HepG2 (cell line): ENCODE data around the gene MAP3K9. TPM values are rescaled to one million over a fixed set of nuclear protein-coding genes. Genes with fewer than 3 reads are reported as not detected.

Experiments used
- BRD4 ChIP-seq: sonication (generic); formaldehyde crosslinking; IDR thresholded peaks from 2 replicates; pipeline ENCODE4 v1.4.0; 2020; ENCODE audit warnings: missing genetic modification reagents
- CENPT ChIP-seq: sonication (generic); formaldehyde crosslinking; IDR thresholded peaks from 2 replicates; pipeline ENCODE4 v1.8.0; 2022; ENCODE audit warnings: low read depth, mild to moderate bottlenecking, moderate library complexity, missing genetic modification reagents
- DNMT1 ChIP-seq: sonication (generic); formaldehyde crosslinking; IDR thresholded peaks from 2 replicates; pipeline ENCODE4 v1.5.1; 2020; ENCODE audit warnings: mild to moderate bottlenecking, missing genetic modification reagents
- EEA1 ChIP-seq: sonication (generic); formaldehyde crosslinking; IDR thresholded peaks from 2 replicates; pipeline ENCODE4 v1.5.1; 2020; ENCODE audit warnings: mild to moderate bottlenecking, missing genetic modification reagents, borderline replicate concordance
- HDAC2 ChIP-seq: sonication (generic); formaldehyde crosslinking; IDR thresholded peaks from 2 replicates; pipeline ENCODE4 v1.4.0; 2020; ENCODE audit warnings: missing genetic modification reagents
- HMGXB4 ChIP-seq, 2 experiments: sonication (generic) in 1 of 2; formaldehyde crosslinking in 1 of 2; IDR thresholded peaks; 2 replicates each; pipeline versions ENCODE4 v1.4.0 to v1.6.1; 2018 to 2020; ENCODE audit warnings: missing genetic modification reagents in 2 of 2, borderline replicate concordance in 1 of 2, low read depth in 1 of 2, mild to moderate bottlenecking in 1 of 2, missing biosample characterization in 1 of 2
- IRF1 ChIP-seq: sonication (generic); formaldehyde crosslinking; IDR thresholded peaks from 2 replicates; pipeline ENCODE4 v1.4.0; 2020; ENCODE audit warnings: low read depth, mild to moderate bottlenecking, missing genetic modification reagents
- MAFF ChIP-seq: IDR thresholded peaks from 2 replicates; pipeline ENCODE4 v1.6.1; 2011; ENCODE audit warnings: low read depth, low read length, improper control_type of control experiment
- NFKB2 ChIP-seq: sonication (generic); formaldehyde crosslinking; IDR thresholded peaks from 2 replicates; pipeline ENCODE4 v1.4.0; 2020; ENCODE audit warnings: missing genetic modification reagents, borderline replicate concordance
- PHF8 ChIP-seq: sonication (generic); formaldehyde crosslinking; IDR thresholded peaks from 2 replicates; pipeline ENCODE4 v1.5.0; 2020; ENCODE audit warnings: missing genetic modification reagents
- RBFOX2 ChIP-seq: fragments of 200-400 bp; formaldehyde crosslinking; IDR thresholded peaks from 2 replicates; pipeline ENCODE4 v1.6.1; 2017; ENCODE audit warnings: low read depth, mild to moderate bottlenecking, low read length
- RBM39 ChIP-seq: fragments of 200-400 bp; formaldehyde crosslinking; IDR thresholded peaks from one replicate; pipeline ENCODE4 v1.6.1; 2018; ENCODE audit warnings: antibody characterized with exemption, mild to moderate bottlenecking, low read depth, low read length; ENCODE audit not compliant: poor library complexity, severe bottlenecking
- SMAD3 ChIP-seq: sonication (generic); formaldehyde crosslinking; IDR thresholded peaks from 2 replicates; pipeline ENCODE4 v1.4.0; 2020; ENCODE audit warnings: missing genetic modification reagents
- SMAD9 ChIP-seq: sonication (generic); formaldehyde crosslinking; IDR thresholded peaks from 2 replicates; pipeline ENCODE4 v1.5.1; 2020; ENCODE audit warnings: mild to moderate bottlenecking, missing genetic modification reagents
- TAF1 ChIP-seq: sonication (generic); formaldehyde crosslinking; IDR thresholded peaks from 2 replicates; pipeline ENCODE4 v1.4.0; 2020; ENCODE audit warnings: missing genetic modification reagents
- TFDP2 ChIP-seq: sonication (generic); formaldehyde crosslinking; IDR thresholded peaks from 2 replicates; pipeline ENCODE4 v1.4.0; 2020; ENCODE audit warnings: missing genetic modification reagents
- TP53 ChIP-seq: sonication (generic); formaldehyde crosslinking; conservative IDR thresholded peaks from 2 replicates; pipeline ENCODE4 v1.4.0; 2020; ENCODE audit warnings: missing genetic modification reagents
- ZNF331 ChIP-seq: sonication (generic); formaldehyde crosslinking; IDR thresholded peaks from 2 replicates; pipeline ENCODE4 v1.4.0; 2020; ENCODE audit warnings: missing genetic modification reagents
- ZNF441 ChIP-seq: sonication (generic); formaldehyde crosslinking; IDR thresholded peaks from 2 replicates; pipeline ENCODE4 v1.7.0; 2021; ENCODE audit warnings: missing genetic modification reagents, borderline replicate concordance
- ZNF512B ChIP-seq: sonication (generic); formaldehyde crosslinking; IDR thresholded peaks from 2 replicates; pipeline ENCODE4 v1.5.1; 2020; ENCODE audit warnings: missing genetic modification reagents, mild to moderate bottlenecking, borderline replicate concordance
- ZNF572 ChIP-seq: sonication (generic); formaldehyde crosslinking; IDR thresholded peaks from 2 replicates; pipeline ENCODE4 v1.5.1; 2020; ENCODE audit warnings: mild to moderate bottlenecking, missing genetic modification reagents
- ZNF614 ChIP-seq: IDR thresholded peaks from 2 replicates; pipeline ENCODE4 v1.6.1; 2018; ENCODE audit warnings: missing biosample characterization, missing genetic modification reagents, inconsistent platforms, borderline replicate concordance
- ZNF616 ChIP-seq: sonication (generic); formaldehyde crosslinking; IDR thresholded peaks from 2 replicates; pipeline ENCODE4 v1.5.0; 2020; ENCODE audit warnings: low read depth, mild to moderate bottlenecking, missing genetic modification reagents
- ZNF672 ChIP-seq: sonication (generic); formaldehyde crosslinking; IDR thresholded peaks from 2 replicates; pipeline ENCODE4 v1.8.1; 2022; ENCODE audit warnings: missing genetic modification reagents
- polyA plus RNA-seq, 8 experiments: library from polyadenylated mRNA; depleted of rRNA in 3 of 8; stranded (reverse) in 7 of 8; unstranded in 1 of 8; fragments of >200 nt; fragmentation: Illumina TruSeq in 4 of 8; extraction: Trizol in 4 of 8; gene quantifications; 2 replicates each; pipeline versions ENCODE4 v1.2.1 to v1.2.3, GENCODE V29; 2011 to 2016; ENCODE audit warnings: low read depth in 4 of 8, missing spikeins in 1 of 8, mixed read lengths in 1 of 8; ENCODE audit not compliant: insufficient read depth in 1 of 8
- total RNA-seq, 5 experiments: library from RNA; depleted of rRNA; stranded (reverse); fragments of >200 nt; fragmentation: Illumina TruSeq; extraction: Trizol; gene quantifications; 2 replicates each; pipeline ENCODE4 v1.2.3, GENCODE V29; 2016; ENCODE audit warnings: low read depth in 1 of 5

MAP3K9 gene
- total and polyA plus RNA-seq, 2 of the 13 experiments (the other 11 are each of a cell fraction or from before 2014, with no cell fraction given) = 4.3 to 4.5 TPM

- TF ChIP-seq ZNF512B (no peak), BRD4 (CRISPR knock-in tag) (no peak), RBM39 (no peak), SMAD3 (no peak), ZNF331 (peak; percentile 4; the same call in 1 of the 2 replicates), PHF8 (CRISPR knock-in tag) (peak; percentile 42; the same call in 1 of the 2 replicates), TAF1 (CRISPR knock-in tag) (no peak; the same call in 1 of the 2 replicates), IRF1 (CRISPR knock-in tag) (no peak), NFKB2 (CRISPR knock-in tag) (no peak), HMGXB4 (CRISPR knock-in tag; IDR thresholded peaks at IDR 0.05; ENCODE audit: borderline replicate concordance in 1 of 2, low read depth in 1 of 2) (peak in 1 of 2 experiments; percentile 16; a peak in 1 of 4 replicates), ZNF441 (CRISPR knock-in tag) (no peak), MAFF (no peak), ZNF572 (CRISPR knock-in tag) (no peak), ZNF672 (CRISPR knock-in tag) (no peak), SMAD9 (CRISPR knock-in tag) (no peak), ZNF616 (no peak), DNMT1 (CRISPR knock-in tag) (no peak), TFDP2 (CRISPR knock-in tag) (no peak), EEA1 (0 out of 2 replicates have a peak, but pooled peaks have one; percentile 4), CENPT (CRISPR knock-in tag) (0 out of 2 replicates have a peak, but pooled peaks have one; percentile 18), HDAC2 (CRISPR knock-in tag) (no peak), TP53 (CRISPR knock-in tag) (no peak), ZNF614 (CRISPR knock-in tag) (no peak), RBFOX2 (peak; percentile 51; the same call in 1 of the 2 replicates)
Measured at GRCh38 chr14:70808416-70809224, 693 bp downstream of the MAP3K9 start (continued).
